ENCODE data around the gene KCNJ6.

KCNJ6 gene

DNA sequence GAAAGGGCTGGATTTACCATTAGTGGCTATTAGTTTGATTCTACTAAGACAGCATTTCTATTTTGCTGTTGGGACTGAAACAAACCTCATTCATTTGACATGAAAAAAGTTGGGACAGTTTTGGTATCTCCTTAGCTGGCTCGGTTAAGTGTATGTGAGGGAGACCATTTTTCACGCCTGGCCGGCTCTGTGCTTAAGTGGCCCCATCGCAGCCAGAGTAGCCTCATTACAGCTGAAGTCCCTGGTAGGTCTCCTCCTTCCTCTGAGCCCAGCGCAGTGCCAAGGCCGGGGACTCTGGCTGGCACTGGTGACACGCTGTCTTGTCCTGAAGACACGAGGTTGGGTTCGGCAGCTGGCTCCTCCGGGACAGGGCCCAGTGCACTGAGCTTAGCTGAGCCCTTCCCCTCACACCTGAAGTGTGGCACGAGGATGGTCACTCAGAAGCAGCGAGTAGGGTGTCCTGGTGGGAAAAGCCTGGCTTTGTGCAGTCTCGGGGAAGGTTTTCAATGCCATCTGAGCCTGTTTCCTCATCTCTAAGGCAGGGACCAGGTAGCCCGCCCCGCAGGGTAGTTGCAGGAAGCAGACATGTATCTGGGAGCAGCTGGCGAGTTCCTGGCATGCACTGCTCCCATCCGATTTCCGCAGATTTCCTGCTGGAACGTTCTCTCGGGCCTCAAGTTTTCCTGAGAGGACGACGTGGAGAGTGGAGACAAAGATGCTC, 353.2 kb downstream of the KCNJ6 start:
- DNase-seq, result no peak

DNA sequence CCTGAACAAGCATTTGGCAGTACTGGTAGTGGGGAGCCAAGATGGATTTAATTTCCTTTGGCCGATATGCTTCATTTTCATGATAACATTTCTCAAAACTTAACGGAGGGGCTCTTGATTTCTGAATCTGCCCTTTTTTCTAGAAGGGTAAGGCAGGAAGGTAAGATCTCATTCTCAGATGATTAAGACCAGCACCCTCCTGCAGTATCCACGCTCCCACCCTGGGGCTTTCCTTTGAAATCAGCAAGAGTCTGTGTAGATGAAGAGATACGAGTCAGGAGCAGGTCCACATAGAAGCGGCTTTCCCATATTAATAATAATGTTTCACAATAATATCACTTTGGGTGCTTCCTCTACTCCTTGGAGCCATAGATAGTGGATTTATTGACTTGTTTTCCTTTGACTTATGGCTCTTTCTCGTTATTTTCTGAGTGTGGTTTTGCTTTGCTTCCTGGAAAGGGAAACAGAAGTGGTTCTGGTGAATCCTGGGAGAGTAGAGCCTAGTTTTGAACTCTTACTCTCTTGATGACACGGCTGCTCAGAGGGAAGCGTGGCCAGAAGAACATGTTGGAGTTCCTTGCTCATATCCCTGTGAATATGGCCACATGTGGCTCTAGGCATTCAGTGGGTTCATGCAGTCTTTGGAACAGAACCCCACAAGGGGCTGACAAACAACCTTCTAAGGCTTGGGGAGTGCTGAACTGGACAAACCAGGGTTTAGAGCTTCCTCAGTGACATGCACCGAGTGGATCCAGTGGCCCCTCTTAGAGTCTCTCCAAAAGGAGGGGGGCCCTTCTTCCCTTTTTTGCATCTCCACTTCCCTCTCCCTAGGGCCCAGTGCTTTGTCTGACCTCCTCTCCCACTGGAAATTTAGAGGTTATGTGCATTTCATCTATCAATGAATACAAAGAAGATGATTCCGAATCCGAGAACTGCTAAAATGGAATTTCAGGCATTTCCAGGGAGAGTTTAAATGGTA, 354.0 kb downstream of the KCNJ6 start:
- no peak for DNase-seq

GRCh38 chr21:37561506-37561905, 354.8 kb downstream of the KCNJ6 start:
- DNase-seq, result no peak

- no peak for DNase-seq
These were observed 355.9 kb downstream of the KCNJ6 start for GRCh38 chr21:37560385-37560784.

DNA sequence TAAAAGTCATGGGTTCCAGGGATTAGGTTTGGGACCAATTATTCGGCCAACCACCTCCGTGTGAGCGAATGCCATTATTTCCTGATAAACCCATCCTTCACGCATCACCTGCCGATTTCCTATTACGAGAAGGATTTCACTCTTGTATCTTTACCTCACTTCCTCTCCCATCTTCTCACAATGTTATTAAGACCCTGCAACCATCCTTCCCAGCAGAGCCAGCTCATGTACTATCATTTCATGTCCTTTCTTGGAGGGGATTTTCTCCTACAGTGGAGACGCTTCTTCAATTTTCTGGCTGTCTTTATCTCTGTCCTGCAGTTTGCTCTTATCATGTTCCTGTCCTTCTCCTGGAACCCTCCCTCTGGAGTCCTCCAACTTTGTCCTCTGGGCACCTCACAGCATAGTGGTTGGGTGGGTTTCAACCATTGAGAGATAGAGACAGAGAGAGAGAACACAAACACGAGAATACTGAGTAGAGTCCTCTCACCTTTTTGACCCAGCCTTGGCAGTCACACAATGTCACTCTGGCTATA, 357.5 kb downstream of the KCNJ6 start:
- no peak for DNase-seq
